HG03442 (cell line): ENCODE results near the gene CRIM1.

ENCODE experiments used
- ATAC-seq: cut with Tn5 transposase; IDR thresholded peaks from one replicate; pipeline ENCODE4 v1.9.1; 2021; ENCODE audit warnings: mild to moderate bottlenecking, moderate library complexity; ENCODE audit not compliant: unreplicated experiment

Gene CRIM1

DNA sequence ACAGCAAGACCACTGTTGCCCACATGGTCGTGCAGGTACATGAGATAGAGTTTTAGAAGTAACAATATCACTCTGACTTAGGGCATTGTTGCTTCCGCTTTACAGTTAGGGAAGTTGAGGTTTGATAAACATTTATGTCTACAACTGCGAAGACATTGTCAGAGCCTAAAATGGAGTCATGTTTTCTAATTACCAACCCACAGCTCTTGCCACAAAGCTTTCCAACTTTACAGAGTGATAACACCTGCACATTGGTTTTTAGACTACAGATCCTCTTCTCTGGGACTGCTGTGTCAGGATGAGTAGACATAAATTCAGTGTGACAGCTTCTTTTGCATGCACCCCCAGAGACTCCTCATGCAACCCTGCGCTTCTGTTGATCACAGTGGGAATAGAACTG, 123.4 kb downstream of the CRIM1 start:
- ATAC-seq = no peak

DNA sequence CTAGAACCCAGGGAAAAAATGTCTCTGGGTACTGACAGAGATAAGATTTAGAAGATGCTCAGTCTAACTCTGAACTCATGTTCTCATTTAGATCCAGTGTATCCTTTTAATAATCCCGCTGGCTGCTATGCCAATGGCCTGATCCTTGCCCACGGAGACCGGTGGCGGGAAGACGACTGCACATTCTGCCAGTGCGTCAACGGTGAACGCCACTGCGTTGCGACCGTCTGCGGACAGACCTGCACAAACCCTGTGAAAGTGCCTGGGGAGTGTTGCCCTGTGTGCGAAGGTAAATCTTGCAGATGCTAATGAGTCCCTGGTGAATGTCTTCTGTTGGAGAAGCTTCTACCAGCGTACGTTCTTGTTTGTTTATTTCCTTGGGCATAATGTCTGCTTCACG, 123.8 kb downstream of the CRIM1 start:
- no peak for ATAC-seq

- no peak for ATAC-seq
Observed at GRCh38 chr2:36480028-36480427, 124.5 kb downstream of the CRIM1 start.

GRCh38 chr2:36480636-36481035, 125.1 kb downstream of the CRIM1 start:
- ATAC-seq = no peak

DNA sequence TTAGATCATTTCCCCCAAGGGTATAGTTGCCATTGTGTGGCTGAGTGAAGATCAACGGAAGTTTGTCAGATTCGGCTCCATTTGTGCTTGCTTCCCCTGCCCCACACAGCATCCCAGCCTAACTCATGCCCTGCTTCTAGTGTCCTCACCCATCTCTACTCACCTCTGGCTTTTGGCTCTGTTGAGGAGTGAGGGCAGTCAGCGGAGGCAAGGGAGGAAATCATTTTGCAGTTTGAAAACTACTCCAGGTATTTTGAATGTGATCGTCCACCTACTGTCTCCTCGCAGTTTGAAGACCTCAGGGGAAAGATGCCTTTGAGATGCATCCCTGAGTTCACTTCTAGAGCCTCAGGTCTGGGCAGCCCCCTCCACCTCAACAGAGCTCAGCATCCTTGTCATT, 126.1 kb downstream of the CRIM1 start:
- ATAC-seq = no peak

GRCh38 chr2:36482576-36483214, 127.1 kb downstream of the CRIM1 start:
- no peak for ATAC-seq

DNA sequence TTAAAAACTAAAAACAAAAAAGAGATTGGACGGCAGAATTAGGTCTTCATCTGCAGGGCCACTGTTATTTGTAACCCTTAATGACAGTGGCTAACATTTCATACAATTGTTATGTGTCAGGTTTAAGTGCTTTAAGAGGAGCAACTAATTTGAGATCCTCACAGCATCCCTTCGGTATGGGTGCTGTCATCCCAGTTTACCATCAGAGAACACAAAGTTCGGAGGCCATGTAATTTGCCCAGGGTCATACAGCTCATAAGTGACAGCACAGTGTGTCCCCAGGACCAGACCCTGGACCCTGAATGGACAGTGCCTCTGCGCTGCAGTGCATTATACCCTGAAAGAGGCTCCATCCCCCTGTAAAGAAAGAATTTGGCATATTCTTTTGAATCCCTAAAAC, 127.7 kb downstream of the CRIM1 start:
- ATAC-seq = no peak

GRCh38 chr2:36484454-36484853, 128.9 kb downstream of the CRIM1 start:
- ATAC-seq = no peak

- no peak for ATAC-seq
Observed at GRCh38 chr2:36485521-36485920, 129.9 kb downstream of the CRIM1 start.

DNA sequence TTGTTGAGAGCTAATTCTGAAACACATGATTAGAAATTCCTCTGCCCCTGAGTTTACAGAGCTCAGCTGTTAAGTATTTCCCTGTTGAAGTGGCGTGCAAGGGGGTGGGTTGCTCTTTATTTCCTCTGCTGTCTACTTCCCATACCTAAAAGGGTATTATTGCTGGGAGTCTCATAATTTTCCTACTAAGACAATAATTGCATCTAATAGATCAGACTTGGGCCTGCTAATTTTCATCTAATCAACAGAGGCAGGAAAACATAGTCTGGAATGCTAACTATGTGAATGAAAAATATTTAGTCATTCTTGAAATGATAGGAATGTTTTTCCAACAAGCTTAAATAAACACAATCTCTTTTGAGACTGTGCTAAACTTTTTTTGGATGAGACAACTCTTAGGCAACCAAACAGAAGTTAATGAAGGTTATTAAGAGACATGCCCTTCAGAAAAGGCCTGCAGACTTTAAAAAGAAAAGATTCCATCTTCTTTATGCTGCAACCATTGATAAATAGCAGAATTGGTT, 131.0 kb downstream of the CRIM1 start:
- no peak for ATAC-seq

DNA sequence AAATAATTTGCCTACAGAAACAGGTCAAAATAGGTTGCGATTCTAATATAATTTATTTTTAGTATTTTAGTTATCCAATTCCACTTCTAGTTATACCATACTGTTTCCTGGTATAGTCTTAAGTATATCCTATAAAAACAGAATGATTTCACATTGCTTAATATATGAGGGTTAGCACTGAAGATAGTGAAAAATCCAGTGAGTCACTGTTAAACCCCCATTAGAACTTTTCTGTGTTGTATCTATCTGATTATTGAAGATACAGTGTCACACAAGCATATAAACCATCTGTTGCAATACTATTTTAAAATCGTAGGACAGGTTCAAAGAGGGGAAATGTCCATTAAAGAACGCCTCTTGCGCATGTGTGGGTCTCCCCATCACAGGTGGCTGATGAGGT, 132.4 kb downstream of the CRIM1 start:
- no peak for ATAC-seq

GRCh38 chr2:36489281-36489680, 133.7 kb downstream of the CRIM1 start:
- no peak for ATAC-seq

DNA sequence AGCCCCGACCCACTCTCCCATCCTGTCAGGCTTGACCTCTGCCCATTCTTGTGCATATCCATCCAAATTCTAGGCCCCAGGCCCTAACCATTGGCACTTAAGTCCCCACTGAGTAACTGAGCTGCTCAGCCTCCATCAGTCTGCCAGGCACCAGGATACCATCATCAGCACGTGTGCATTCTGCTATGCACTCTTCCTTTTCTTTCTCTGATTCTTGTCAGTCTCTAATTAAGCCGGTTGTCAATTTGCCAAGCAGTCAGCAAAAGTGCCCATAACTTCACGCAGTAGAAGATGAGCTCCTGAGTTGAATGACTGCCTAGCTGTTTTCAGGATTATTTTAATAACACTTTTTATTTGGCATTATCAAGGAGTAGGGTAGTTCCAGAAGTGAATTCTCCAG, 135.2 kb downstream of the CRIM1 start:
- ATAC-seq = no peak

DNA sequence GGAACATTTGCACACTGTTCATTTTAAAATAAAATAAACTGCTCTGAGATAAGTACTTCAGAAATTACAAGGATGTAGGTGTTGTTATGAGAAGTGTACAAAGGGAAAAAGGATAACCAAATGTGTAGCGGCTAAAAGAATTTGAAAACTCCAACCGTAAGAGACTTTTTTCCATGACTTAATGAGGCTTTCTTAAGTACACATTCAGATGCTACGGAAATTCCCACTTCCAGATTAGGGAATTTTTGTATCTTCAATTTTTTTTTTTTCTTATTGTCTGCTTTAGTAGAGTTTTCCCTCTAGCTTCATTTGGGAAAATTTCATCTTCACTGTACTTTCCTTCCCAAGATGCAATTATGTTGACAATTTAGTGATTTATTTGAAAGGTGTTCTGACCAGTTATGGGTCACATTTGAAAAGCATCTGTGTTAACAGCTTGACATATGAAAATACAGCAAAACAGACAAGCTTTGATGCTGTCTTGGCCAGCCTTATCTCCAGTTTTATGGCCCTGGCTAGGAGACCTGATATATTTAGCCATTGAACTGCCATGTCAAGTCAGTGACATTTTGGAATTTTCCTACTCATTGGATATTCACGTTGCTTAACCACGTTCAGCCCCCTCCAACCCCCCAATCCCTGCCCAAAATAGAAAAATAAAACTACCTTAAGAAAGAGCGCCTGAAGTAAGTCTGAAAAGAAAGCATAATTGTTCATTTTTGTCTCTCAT, 136.8 kb downstream of the CRIM1 start:
- no peak for ATAC-seq

DNA sequence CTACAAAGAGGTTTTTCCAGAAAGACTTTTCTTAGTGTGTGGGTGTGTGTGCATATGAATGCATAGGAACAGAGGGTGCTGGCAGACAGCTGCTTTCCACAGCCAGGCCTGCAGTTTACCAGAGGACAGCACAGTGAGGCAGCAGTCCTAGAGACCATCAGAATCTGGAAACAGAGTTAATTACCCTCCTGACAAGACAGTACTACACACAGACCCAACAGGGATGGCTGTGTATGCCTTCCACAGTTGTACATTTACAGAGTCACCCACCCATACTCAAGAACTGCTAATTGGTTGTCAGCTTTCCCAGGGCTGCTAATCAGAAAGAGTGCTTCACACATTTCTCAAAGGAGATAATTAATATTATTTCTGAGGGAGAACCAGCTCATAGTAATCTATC, 137.7 kb downstream of the CRIM1 start:
- ATAC-seq = no peak

- ATAC-seq = no peak
Observed at GRCh38 chr2:36497570-36498163, 142.1 kb downstream of the CRIM1 start.

DNA sequence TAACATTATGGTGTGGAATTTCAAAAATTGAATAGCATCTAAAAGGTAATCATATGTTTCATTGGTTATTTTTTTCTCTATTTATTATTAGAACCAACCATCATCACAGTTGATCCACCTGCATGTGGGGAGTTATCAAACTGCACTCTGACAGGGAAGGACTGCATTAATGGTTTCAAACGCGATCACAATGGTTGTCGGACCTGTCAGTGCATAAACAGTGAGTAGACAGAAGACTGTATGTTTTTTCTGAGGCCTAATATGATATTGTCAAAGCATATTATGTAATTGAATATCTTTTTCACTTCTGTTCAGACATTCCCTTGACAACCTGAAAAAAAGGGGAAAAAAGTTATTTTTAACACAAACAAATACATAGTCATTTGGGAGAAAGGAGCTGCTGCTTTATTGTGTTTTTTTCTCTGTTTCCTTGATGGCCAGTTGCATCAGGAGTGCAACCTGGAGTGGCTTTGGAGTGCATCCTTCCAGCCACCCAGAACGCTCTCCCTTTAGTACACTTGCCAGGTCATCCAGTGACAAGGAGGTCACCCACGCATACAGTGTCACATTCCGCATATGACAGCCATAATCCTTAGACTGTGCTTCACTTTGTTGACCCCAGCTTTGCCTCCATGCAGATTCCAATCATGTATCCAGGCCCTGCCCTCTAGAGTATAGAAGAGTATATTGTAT, 143.7 kb downstream of the CRIM1 start:
- ATAC-seq = no peak

GRCh38 chr2:36500072-36500471, 144.5 kb downstream of the CRIM1 start:
- no peak for ATAC-seq

DNA sequence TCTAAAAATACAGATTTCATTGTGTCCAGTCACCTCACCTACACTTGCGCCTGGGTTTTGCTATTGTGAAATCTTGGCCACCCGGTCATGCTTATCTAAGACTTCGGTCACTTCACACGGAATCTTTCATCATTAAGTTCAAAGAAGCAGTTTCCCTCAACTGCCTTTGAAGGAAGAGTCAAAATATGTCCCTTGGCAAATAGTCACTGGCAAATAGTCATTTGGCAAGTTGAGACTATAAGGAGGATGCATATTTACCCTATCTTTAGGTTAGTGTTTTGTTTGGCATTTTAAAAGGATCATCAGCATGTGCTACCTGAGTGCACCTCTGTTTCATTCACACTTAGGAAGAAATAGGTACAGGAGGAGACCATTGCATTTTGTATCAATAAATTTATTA, 146.5 kb downstream of the CRIM1 start:
- no peak for ATAC-seq

DNA sequence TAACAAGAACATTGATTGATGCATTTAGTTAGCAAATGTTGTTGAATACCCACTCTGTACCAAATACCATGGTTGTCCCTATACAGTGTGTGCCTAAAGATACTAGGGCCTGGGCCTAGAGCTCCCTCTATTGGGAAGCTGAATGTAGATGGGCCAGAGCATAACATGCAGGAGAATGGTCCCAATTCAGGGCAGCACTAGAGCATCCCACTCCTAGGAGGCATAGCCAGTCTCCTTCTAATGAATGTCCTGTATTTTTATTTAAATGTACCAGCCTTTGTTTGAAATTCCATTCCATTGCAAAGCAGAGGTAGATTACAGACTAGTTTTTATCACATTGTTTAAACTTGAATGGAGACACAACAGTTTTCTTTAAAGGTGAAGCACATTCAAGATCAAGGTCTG, 151.8 kb downstream of the CRIM1 start:
- ATAC-seq = peak; percentile 92

- no peak for ATAC-seq
Observed at GRCh38 chr2:36509075-36509474, 153.5 kb downstream of the CRIM1 start.
